ENCODE results near the gene TM7SF2.

TM7SF2 gene
- total RNA-seq = 3.2 to 18.6 (median 9.2) reads per million in 17 experiments

DNA sequence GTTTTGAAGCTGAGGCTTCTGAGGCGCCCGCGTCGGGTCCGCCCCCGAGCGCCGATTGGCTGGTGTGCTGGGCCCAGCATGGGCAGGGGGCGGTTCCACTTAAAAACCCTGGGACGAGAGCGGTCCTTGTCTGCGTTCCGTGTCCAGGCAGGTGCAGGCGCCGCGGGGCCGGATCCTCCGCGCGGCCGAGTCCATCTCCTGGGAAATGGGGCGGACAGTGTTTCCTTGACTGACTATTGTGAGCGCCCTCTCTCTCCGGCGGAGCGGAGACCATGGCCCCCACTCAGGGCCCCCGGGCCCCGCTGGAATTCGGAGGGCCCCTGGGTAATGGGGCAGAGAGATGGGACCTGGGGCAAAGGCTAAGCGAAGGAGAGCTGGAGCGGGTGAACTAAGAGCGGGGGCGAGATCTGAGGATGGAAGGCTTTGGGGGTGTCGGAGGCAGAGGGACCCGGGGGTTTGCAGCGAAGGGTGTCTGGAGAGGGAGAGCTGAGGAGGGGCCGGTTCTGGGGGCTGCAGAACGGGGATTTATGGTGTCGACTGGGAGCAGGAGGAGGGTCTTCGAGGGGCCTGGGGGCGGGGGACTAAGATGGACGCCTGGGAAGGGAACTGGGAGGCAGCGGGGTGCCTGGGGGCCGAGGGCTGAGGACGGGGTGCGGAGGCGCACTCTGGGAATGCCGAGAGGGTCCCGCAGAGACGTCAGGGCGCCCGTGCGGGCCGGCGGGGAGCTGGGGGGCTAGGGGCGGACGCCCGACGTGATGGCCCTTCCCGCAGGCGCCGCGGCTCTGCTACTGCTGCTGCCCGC is at the start of gene TM7SF2:
TSS of gene TM7SF2 (plus strand) at position 129 of the 802 bp plus-strand sequence. CDS start at position 273, 144 bp downstream.
- DNase-seq = peak; percentile 93 to 98 (median 96)

DNA sequence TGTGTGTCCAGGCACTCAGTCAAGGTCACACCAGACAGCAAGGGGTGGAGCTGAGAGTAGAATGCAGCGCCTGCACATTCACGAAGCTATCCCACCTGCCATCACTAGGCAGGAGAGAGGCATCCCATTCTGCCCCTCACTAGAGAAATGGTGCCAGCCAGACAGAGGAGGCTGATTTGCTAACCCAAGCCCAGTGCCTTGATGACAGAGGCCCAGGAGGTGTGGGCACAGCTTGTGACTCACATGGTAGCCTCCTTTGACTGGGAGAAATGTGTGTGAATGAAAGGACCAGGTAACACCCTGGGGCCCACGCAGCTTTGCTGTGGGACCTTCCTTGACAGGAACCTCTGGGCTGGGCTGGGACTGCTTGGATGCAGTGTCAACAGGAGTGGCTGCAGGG is 48.1 kb upstream of the TM7SF2 start:
- peak in 1 of 4 experiments; percentile 22 for DNase-seq

DNA sequence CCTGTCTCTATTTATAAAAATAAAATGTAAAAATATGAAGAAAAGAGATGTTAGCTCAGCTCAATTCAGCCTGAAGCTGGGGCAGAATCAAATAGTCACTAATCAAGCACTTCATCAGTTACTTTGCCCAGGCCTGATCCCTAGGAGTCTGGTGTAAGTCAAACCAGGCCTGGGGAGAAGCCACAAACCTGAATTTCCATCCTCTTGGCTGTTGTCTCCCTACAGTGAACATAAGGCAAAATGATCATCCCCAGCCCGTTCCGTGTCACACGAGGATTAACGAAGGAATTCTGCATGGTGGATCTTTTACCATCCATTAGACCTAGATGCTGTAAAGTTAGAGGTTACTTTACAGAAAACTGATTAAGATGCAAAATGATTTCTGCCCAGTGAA is 46.8 kb upstream of the TM7SF2 start:
- DNase-seq = no peak

- DNase-seq = peak in 1 of 4 experiments; percentile 30
These were observed 45.8 kb upstream of the TM7SF2 start for GRCh38 chr11:65065851-65066250.

GRCh38 chr11:65066315-65066714 is 45.4 kb upstream of the TM7SF2 start:
- no peak for DNase-seq

GRCh38 chr11:65066805-65067291 is 44.8 kb upstream of the TM7SF2 start:
- no peak for DNase-seq

DNA sequence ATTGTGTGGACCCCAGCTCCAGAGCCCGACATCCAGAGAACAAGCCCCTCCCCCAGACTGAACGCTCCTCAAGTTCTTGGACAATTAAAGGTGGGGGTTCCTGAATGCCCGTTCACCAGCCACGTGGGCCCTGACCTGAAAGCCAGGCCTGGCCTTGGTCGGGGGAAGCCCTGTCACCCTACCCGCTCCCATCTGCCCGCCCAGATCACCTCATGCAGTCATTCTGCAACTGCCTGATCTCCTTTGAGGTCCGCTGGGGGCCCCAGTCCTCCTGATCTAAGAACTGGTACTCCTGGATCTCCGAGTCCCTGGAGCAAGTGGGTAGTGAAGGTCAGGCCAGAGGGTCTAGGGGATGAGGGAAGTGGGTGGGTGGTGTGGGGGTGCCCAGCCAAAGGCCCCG is 44.2 kb upstream of the TM7SF2 start:
- DNase-seq = no peak

DNA sequence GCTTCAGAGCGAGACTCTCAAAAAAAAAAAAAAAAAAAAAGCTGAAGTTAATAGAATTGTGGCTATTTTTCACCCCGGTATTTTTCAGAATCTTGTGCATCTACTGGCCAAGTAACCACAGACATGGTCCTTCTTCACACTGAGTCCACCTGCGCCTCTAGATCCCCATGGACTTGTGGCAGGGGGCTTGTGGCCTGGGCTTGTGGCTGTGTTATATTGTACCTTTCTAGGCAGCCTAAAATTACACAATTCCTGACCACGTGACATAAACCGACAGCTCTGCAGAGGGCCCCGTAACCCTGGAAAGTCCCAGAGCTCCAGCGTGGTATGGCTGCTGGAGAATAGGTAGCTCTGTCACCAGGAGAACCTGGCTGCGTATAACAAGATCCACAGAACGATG is 42.5 kb upstream of the TM7SF2 start:
- peak in 3 of 4 experiments; percentile 32 to 40 (median 39) for DNase-seq

DNA sequence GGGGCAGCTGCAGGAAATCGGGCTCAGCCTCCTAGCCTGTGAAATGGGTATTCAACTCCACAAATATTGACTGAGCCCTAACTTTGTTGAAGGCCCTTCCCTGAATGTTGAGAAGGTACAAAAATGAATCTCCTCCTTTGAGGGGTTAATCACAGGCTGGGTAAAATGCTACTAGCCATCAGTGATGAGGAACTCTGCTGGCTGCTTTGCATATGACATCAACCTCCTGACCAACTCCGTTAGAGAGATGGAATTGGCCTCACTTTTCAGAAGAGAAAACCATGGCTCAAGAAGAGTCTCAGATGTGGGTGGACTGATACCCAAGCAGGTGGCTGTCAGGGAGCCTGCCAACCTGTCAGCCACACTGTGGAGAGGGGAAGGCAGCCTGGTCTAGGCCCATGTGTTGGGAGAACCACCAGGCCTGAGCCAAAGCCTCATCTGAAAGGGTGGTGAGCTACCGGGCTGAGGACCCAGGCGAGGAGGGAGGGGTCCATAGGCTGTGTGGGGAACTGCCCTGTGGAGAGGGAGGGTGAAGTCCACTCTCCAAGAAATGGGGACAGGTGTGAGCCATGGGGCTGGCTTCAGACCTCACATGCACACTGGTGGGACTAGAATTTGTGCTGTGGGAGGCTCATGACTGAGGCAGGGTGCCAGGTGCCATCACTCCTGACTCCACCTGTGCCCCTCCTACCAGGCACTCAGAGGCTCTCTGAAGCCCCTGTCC is 39.6 kb upstream of the TM7SF2 start:
- peak in 2 of 4 experiments; percentile 28 to 35 for DNase-seq

GRCh38 chr11:65072631-65072966 is 39.1 kb upstream of the TM7SF2 start:
- no peak for DNase-seq

- peak; percentile 23 to 60 (median 58) for DNase-seq
These were observed 34.2 kb upstream of the TM7SF2 start for GRCh38 chr11:65077451-65077850.

DNA sequence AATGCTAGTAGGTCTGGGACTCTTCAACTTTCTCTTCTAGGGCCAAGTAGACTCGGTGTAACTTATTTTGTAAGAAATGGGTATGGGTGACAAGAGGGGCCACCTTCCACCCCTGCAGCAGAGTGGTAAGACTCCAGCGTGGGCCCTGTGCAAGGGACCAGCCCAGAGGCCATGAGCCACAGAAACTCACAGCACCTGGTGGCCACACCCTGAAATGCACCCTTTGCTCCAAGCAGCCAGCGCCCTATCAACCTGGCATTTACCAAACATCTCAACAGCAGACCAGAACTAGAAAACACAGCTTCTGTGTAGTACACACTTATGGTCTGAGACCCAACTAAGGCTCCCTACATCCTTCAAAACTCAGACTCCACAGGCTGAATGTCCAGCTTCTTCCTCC is 33.5 kb upstream of the TM7SF2 start:
- peak; percentile 58 to 77 (median 67) for DNase-seq

DNA sequence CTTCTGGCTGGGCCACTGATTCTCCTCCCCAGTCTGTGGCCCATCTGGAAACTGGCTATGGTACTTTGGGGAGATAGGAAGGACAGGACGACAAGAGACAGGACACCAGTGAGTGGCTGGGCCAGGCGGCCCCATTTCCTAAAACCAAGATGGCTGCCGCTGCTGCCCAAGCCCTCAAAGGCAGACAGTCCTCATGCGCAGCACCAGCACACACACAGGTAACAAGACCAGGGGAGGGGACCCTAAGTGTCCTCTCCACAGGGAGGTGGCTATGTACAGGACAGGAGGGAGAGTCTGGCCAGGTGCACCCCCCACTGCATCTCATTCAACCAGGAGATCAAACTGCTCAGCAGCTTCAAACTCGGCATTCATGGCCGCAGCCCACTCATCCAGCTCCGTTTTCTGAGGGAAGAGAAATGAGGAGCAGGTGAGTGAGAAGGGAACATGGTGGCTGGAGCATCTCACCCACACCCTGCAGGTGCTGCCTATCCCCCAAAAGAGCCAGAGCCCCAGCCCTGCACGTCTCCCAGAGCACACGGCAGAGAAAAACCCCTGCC is 32.8 kb upstream of the TM7SF2 start:
- no peak for DNase-seq

GRCh38 chr11:65083134-65083833 is 28.4 kb upstream of the TM7SF2 start:
- DNase-seq = no peak

DNA sequence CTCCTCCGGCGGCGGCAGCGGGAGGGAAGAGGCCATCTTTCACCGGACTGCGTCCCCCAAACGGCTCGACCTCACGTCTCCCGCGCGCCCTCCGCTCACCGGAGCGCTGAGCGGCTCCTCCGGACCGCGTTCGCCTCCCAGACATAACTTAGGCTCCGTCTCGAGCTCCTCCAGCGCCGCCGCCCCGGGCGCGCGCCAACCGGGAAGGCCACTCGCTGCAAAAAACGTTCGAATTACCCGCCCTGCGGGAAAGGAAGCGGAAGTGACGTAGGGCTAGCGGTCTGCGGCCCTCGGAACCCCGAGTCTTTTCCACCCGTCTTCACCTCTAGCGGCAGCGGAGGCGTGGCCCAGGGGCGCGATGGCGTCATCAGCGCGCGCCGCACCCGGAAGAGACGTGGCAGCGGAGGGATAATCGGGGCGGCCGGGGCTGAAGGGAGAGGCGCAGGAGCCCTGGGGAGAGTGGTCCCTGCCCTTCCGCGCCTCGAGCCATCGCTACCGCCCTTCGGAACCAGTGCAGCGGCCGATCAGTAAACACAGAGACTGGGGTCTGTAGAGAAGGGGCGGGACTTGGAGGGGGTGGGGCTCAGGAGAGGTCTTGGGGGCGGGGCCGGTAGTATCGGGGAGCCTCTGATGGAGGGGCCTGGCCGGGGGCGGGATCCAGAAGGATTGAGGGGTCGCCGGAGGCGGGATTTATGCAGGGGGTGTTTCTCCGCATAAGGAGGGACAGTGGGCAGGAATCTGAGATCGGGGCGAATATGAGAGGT is 27.7 kb upstream of the TM7SF2 start, which contains the start of the genes CDCA5 and ZFPL1:
TSS of gene CDCA5 (minus strand) at position 207 of the 764 bp plus-strand sequence. CDS start at position 145, 62 bp downstream.
TSS of gene ZFPL1 (plus strand) at position 389 of the 764 bp plus-strand sequence. CDS start 477 bp downstream, outside the sequence.
- peak; percentile 98 to 99 (median 98) for DNase-seq

- no peak for DNase-seq
These were observed 26.9 kb upstream of the TM7SF2 start for GRCh38 chr11:65084598-65085375.

DNA sequence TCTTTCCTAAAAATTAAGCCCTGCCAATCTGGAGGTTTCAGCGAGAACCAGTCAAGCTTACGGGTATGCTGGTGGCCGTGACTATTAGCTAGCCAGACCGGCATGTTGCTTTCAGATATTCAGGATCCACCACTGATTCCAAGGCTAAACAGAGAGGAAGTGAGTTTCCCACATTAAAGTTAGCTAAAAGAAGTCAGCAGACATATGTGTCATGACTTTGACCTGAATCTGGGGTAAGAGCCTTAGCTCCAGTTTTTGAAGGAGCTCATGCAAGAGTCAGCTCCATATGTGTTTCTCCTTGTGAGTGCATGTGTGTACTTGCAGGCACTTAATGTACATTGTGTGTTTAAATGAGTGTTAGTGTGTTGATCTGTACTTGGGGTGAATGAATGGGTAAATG is 26.2 kb upstream of the TM7SF2 start:
- DNase-seq = peak; percentile 40 to 78 (median 62)

- DNase-seq = no peak
These were observed 24.9 kb upstream of the TM7SF2 start for GRCh38 chr11:65086809-65087208.

DNA sequence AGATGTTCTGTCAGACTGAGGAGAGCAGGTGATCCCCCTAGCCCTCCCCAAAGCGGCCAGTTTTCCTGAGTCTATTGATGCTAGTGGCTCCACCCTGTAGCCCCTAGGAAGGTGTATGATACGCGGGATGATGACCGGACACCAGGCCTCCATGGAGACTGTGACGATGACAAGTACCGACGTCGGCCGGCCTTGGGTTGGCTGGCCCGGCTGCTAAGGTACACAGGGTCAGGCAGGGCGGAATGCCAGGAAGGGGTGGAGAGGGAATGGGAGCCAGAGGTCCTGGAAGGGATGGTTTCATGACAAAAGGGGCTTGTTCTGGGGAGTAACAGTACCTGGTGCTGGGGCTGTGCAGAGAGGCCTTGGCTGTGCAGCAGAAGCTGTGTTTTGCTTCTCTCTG is 24.5 kb upstream of the TM7SF2 start:
- no peak for DNase-seq

- no peak for DNase-seq
These were observed 23.8 kb upstream of the TM7SF2 start for GRCh38 chr11:65087827-65088226.

DNA sequence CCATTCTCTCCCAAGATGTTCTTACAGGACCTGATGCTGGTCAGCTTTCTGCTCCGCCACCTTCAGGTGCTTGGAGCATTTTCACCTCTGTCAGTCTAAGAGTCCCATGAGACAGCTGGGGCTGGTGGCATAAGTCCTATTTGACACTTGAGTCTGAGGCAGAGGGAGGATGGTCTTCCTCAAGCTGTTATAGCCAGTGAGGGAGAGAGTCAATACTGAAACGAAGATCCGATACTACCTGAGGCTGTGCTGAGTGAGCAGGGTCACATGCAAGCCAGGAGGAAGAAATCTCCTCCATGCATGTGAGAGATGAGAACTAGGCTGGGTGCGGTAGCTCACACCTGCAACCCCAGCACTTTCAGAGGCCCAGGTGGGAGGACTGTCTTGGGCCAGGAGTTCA is 22.1 kb upstream of the TM7SF2 start:
- no peak for DNase-seq

Measured in suppressor macrophage (primary cell).